Measurements from ENCODE around the gene DPF3.

DNA sequence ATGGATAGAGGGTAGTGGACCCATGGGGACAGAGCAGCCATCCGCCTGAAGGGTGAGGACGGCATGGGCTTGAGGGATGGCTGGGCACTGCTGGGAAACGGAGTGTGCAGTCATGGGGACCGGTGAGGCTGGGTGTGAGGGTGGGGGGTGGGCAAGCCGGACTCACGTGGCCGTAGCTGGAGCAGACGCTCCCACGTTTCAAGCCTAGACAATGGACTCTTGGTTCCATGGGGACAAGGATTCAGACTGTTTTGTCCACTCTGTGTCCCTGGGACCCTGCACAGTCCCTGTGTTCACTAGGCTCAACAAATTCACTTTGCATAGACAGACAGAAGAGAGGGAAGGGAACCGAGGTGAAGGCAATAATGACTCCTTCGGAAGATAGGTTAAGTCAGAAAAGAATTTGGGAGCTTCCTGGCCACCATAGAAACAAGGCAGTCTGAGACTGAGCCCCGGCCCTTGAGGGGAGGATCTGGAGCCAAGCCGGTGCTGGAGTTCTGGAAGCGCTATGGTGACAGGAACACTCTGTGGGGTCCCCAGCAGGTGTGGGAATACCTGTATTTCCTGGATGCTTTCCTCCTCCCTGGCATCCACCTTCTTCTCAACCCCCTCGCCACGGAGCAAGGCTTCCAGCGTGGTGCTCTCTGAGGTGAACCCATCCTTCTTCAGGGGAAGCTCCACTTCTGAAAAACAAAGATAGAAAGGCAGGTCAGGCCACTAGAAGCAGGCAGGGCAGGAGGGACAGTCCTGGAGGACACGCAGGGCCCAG is 162.5 kb downstream of the DPF3 start:
- TF ChIP-seq CTCF (conservative IDR thresholded peaks at IDR 0.05) (no peak), EZH2 (IDR thresholded peaks at IDR 0.05; ENCODE audit: low read depth) (no peak)
